Activated CD4-positive, alpha-beta memory T cell treated with anti-CD3 and anti-CD28 coated beads, Interleukin-2, amount 10 ng/mL, durations not matched to agents 7 days and 5 days (primary cell): ENCODE measurements around the gene TENM3. TPM values are rescaled to one million over a fixed set of nuclear protein-coding genes. Genes with fewer than 3 reads are reported as not detected.

Source experiments
- CTCF ChIA-PET: fragments of 350-600 bp; sonication (Branson Sonifier 250); formaldehyde crosslinking; loops from one replicate; lab custom pipeline; 2021; ENCODE audit warnings: antibody characterized with exemption, inconsistent platforms; lab: Charles Lee
- POLR2A ChIA-PET: fragments of 350-600 bp; sonication (Branson Sonifier 250); formaldehyde crosslinking; loops from one replicate; lab custom pipeline; 2021; ENCODE audit warnings: antibody characterized with exemption; lab: Charles Lee
- DNase-seq: peaks from one replicate; pipeline ENCODE4 v3.0.0-alpha.2; 2020
- H3K27ac Mint-ChIP-seq: one replicate; pipeline ENCODE4 v1.8.0; 2021; ENCODE audit warnings: mild to moderate bottlenecking, mixed read lengths
- H3K27me3 Mint-ChIP-seq: one replicate; pipeline ENCODE4 v1.8.0; 2021; ENCODE audit warnings: mixed read lengths
- H3K36me3 Mint-ChIP-seq: one replicate; pipeline ENCODE4 v1.8.0; 2021; ENCODE audit warnings: low read depth, mixed read lengths
- H3K4me1 Mint-ChIP-seq: one replicate; pipeline ENCODE4 v1.8.0; 2021; ENCODE audit warnings: mixed read lengths
- H3K4me3 Mint-ChIP-seq: one replicate; pipeline ENCODE4 v1.8.0; 2021; ENCODE audit warnings: mild to moderate bottlenecking, mixed read lengths
- H3K9me3 Mint-ChIP-seq: one replicate; pipeline ENCODE4 v1.8.0; 2021; ENCODE audit warnings: mixed read lengths
- total RNA-seq, 2 experiments: library from RNA; stranded (reverse); gene quantifications; one replicate each; pipeline ENCODE4 v1.2.3, GENCODE V29; 2021

The TENM3 gene
- total RNA-seq, 2 experiments from 2014 or later: not detected

DNA sequence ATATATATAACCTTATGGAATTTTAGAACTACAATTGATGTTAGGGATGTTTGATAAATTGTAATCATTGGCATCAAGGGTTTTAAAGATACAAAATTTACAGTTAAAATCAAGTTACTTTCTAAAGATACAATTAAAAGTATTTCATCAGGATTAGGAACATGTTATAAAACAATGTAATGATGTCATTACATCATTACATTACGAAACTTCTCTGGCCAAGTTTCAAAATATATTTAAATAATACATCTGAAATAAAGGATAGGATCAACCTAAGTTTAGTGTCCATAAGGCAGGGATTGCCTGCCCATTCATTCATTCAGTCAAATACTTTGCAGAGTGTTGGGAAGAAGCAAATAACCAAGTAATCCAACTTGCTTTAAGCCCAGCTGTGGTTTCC, 75.1 kb downstream of the TENM3 start:
- H3K4me3 Mint-ChIP-seq: no peak overlapping the region
- ChIA-PET CTCF (no interaction called here), POLR2A (no interaction called here)
- no peaks in the 10 kb centered on the region for H3K36me3 Mint-ChIP-seq
- H3K27me3 Mint-ChIP-seq: no peaks in the 10 kb centered on the region
- H3K9me3 Mint-ChIP-seq: peaks cover 24% of the 10 kb centered on the region
- no peaks in the 10 kb centered on the region for H3K4me1 Mint-ChIP-seq
- H3K27ac Mint-ChIP-seq: no peak overlapping the region
- no peak for DNase-seq

DNA sequence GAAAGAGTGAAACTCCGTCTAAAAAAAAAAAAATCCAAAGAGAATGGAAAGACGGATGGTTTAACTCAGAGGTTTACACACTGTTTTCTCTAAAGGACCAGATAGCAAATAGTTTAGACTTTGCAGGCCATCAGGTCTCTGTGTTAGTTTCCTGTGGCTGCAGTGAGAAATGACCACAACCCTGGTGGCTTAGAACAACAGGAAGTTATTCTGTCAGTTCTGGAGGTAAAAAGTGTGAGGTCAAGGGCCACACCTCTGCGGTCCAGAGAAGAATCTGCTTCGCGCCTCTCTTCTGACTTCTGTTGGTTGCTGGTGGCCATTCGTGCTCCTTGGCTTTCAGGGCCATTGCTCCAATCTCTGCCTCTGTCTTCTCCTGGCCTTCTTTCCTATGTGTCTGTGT, 76.9 kb downstream of the TENM3 start:
- no peaks in the 10 kb centered on the region for H3K4me1 Mint-ChIP-seq
- no peaks in the 10 kb centered on the region for H3K36me3 Mint-ChIP-seq
- H3K27me3 Mint-ChIP-seq: no peaks in the 10 kb centered on the region
- H3K4me3 Mint-ChIP-seq: no peak overlapping the region
- peaks cover 17% of the 10 kb centered on the region for H3K9me3 Mint-ChIP-seq
- ChIA-PET POLR2A (no interaction called here), CTCF (no interaction called here)
- H3K27ac Mint-ChIP-seq: no peak overlapping the region
- DNase-seq: no peak

DNA sequence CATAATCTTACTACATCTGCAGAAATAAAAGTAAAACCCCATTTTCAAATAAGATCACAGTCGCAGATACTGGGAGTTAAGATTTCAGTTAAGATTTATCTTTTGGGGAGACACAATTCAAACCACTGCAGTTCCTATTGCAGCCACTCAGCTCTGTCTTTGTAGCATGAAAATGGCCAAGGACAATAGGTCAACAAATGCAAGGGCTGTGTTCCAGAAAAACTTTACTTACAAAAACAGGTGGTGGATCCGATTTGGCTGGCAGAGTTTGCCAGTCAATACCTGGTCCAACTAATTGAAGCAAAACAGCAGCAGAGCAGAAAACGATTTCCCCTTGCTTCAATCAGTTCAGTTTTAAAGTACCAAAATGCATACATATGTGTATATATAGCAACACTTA, 77.4 kb downstream of the TENM3 start:
- H3K27ac Mint-ChIP-seq: no peak overlapping the region
- ChIA-PET CTCF (no interaction called here), POLR2A (no interaction called here)
- H3K4me3 Mint-ChIP-seq: no peak overlapping the region
- H3K9me3 Mint-ChIP-seq: peaks cover 14% of the 10 kb centered on the region
- H3K36me3 Mint-ChIP-seq: no peaks in the 10 kb centered on the region
- H3K27me3 Mint-ChIP-seq: no peaks in the 10 kb centered on the region
- no peak for DNase-seq
- no peaks in the 10 kb centered on the region for H3K4me1 Mint-ChIP-seq

DNA sequence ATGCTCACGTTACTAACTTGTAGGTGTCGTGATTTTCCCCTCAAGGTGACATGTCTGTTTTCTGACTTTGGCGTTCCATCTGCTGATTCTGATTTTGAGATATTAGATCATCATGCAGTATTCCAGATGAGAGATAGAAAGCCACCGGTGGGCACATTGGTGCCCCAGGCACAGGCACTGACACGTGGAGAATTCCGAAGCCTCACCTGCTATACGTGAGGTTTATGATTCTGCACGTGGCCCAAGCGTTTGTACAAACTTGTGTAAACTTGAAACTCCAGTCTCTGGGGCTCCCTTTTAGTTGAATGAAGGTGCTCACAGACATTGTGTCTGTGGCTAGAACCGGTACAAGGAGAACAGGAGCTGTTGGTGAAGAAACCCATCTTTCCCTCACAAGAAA, 81.1 kb downstream of the TENM3 start:
- H3K27ac Mint-ChIP-seq: no peak overlapping the region
- no peak for DNase-seq
- no peak overlapping the region for H3K4me3 Mint-ChIP-seq
- H3K9me3 Mint-ChIP-seq: peaks cover 8% of the 10 kb centered on the region
- ChIA-PET POLR2A (no interaction called here), CTCF (no interaction called here)
- no peaks in the 10 kb centered on the region for H3K36me3 Mint-ChIP-seq
- no peaks in the 10 kb centered on the region for H3K27me3 Mint-ChIP-seq
- no peaks in the 10 kb centered on the region for H3K4me1 Mint-ChIP-seq

DNA sequence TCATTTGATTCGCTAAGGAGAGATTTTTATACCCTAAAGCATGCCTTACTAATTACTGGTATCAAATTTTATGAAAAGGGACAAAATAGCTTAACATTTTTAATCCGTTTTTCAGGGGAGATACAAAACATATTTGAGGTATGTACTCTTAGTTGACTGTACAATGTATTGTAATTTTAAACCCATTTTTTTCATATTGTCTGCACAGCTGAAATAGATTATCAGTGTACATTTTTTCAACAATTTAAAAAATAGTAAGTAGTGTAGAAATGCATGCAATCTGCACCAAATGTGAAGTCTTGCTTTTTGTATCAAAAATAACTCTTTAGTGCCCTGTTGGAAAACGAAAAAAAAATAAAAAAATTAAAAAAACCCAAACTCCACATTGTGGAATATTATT, 82.2 kb downstream of the TENM3 start:
- ChIA-PET POLR2A (no interaction called here), CTCF (no interaction called here)
- H3K4me1 Mint-ChIP-seq: no peaks in the 10 kb centered on the region
- peaks cover 7% of the 10 kb centered on the region for H3K9me3 Mint-ChIP-seq
- no peaks in the 10 kb centered on the region for H3K27me3 Mint-ChIP-seq
- no peak for DNase-seq
- no peak overlapping the region for H3K27ac Mint-ChIP-seq
- no peaks in the 10 kb centered on the region for H3K36me3 Mint-ChIP-seq
- no peak overlapping the region for H3K4me3 Mint-ChIP-seq

DNA sequence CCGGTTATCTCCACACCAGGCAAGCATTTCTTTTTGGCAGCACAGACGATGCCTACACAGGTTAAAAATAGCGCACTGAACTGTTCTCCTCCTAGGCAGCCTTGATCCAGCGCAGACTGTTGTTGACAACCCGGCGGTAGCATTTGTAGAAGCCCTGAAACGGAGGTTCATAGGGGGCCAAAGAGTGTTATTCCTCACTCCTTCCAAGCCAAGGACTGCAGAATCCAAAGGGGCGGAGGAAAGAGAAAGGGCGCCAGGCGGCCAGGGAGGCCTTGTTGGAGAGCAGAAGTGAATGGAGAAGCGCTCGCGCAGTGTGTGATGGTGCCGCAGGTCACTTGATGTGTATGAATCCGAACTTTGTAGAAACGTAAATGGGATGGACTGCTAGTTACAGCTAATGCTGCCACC, 82.7 kb downstream of the TENM3 start:
- CTCF ChIA-PET: no interaction called here
- Mint-ChIP-seq H3K27me3 (no peaks in the 10 kb centered on the region), H3K4me3 (no peak overlapping the region)

DNA sequence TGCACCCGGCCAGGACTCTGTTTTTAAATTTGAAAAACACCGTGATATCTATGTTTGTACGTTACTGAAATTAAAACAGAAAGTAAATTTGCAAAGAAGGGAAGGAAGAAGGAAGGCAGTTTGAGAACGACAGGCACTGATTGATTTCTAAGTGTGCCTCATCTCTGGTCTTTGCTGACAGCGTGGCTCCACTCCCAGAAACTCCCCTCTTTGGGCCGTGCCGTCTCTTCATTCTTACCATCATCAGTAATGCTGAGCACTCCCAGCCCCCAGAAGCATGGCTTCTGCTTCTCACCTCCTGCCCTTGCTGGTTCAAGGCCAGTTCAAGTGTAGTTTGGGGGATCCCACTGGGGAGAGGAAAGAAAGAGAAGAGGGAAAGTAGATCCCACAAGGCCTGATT, 85.3 kb downstream of the TENM3 start:
- ChIA-PET POLR2A (no interaction called here), CTCF (no interaction called here)
- H3K27me3 Mint-ChIP-seq: no peaks in the 10 kb centered on the region
- H3K27ac Mint-ChIP-seq: no peak overlapping the region
- DNase-seq: no peak
- no peaks in the 10 kb centered on the region for H3K4me1 Mint-ChIP-seq
- no peaks in the 10 kb centered on the region for H3K9me3 Mint-ChIP-seq
- no peaks in the 10 kb centered on the region for H3K36me3 Mint-ChIP-seq
- H3K4me3 Mint-ChIP-seq: no peak overlapping the region

More for the DNA sequence above, 82.7 kb downstream of the TENM3 start:
- POLR2A ChIA-PET: no interaction called here
- H3K27ac Mint-ChIP-seq: no peak overlapping the region
- H3K36me3 Mint-ChIP-seq: no peaks in the 10 kb centered on the region
- DNase-seq: no peak
- no peaks in the 10 kb centered on the region for H3K4me1 Mint-ChIP-seq
- H3K9me3 Mint-ChIP-seq: peaks cover 4% of the 10 kb centered on the region

DNA sequence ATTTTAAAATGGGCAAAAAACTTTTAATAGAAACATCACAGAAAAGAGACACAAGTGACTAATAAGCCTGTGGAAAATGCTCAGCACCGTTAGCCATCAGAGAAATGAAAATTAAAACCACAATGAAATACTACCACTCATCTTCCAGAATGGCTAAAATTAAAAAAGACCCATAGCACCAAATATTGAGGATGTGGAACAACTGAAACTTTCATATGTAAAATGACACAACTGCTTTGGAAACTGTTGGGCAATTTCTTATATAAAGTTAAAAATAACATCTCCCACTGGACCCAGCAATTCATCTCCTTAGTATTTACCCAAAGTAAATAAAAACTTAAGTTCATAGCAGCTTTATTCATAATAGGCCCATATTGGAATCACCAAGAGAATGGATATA, 94.2 kb downstream of the TENM3 start:
- ChIA-PET POLR2A (no interaction called here), CTCF (no interaction called here)
- no peaks in the 10 kb centered on the region for H3K4me1 Mint-ChIP-seq
- H3K4me3 Mint-ChIP-seq: no peak overlapping the region
- no peaks in the 10 kb centered on the region for H3K27me3 Mint-ChIP-seq
- no peaks in the 10 kb centered on the region for H3K9me3 Mint-ChIP-seq
- no peak for DNase-seq
- no peak overlapping the region for H3K27ac Mint-ChIP-seq
- H3K36me3 Mint-ChIP-seq: no peaks in the 10 kb centered on the region

DNA sequence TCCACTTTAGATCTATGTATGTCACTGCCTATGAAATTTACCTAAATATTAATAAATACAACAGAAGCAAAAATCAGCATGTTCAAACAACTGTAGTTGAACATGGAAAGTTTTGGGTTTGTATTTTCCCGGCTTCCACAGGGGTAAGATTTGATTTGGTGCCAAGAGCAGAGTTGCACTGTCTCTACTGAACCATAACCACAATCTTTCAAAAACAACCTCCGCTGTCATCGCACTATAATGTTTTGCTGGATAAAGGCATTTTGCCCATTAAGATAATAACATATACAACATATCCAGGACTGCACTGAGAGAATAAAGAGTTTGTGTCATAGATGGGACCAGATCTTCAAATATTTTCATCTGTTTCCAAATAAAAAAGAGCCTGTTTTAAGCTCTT, 94.9 kb downstream of the TENM3 start:
- Mint-ChIP-seq H3K27me3 (no peaks in the 10 kb centered on the region), H3K4me3 (no peak overlapping the region), H3K27ac (no peak overlapping the region), H3K4me1 (no peaks in the 10 kb centered on the region), H3K9me3 (no peaks in the 10 kb centered on the region), H3K36me3 (no peaks in the 10 kb centered on the region)
- no peak for DNase-seq
- CTCF ChIA-PET: no interaction called here
- POLR2A ChIA-PET: no interaction called here

DNA sequence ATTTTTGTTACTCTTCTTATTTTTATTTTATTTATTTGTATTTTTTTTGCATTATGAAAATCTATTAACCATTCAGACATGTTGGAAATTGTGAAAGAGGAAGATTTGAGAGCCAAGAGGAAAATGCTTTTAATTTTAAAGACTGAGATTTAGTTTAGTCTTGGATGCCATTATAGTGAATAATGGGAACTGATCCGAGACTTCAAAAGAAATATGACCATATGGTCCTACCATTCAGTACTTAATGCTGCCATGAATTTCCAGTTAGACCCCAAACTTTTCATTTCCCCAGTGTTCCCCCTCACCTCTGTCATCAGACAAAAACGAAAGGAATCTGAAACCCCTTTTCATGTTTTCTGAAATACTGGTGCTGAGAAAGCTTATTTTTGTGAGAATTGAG, 95.5 kb downstream of the TENM3 start:
- no peak overlapping the region for H3K27ac Mint-ChIP-seq
- H3K4me3 Mint-ChIP-seq: no peak overlapping the region
- no peaks in the 10 kb centered on the region for H3K27me3 Mint-ChIP-seq
- no peak for DNase-seq
- no peaks in the 10 kb centered on the region for H3K36me3 Mint-ChIP-seq
- ChIA-PET POLR2A (no interaction called here), CTCF (no interaction called here)
- H3K9me3 Mint-ChIP-seq: no peaks in the 10 kb centered on the region
- no peaks in the 10 kb centered on the region for H3K4me1 Mint-ChIP-seq

DNA sequence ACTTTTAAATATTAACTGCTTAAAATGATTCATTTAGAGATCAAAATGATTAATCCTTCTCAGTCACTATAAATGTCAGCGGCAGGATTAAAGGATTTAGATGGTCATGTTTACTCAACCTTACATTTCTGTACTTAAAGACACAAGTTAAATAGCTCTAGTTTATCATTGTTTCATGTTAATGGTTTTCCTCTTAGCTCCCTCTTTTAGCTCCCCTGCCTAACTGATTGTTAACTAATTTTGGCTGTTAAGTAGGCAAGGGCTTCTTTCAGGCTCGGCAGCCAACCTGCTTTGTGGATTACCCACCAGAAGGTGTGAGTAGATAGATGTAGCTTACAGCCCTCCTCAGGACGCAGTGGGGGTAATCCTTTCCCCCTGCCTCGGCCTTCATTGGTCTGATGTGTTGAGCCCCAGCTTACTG, 96.0 kb downstream of the TENM3 start:
- ChIA-PET CTCF (no interaction called here), POLR2A (no interaction called here)
- Mint-ChIP-seq H3K9me3 (no peaks in the 10 kb centered on the region), H3K4me3 (no peak overlapping the region), H3K4me1 (no peaks in the 10 kb centered on the region), H3K27ac (no peak overlapping the region), H3K27me3 (no peaks in the 10 kb centered on the region), H3K36me3 (no peaks in the 10 kb centered on the region)
- DNase-seq: no peak

DNA sequence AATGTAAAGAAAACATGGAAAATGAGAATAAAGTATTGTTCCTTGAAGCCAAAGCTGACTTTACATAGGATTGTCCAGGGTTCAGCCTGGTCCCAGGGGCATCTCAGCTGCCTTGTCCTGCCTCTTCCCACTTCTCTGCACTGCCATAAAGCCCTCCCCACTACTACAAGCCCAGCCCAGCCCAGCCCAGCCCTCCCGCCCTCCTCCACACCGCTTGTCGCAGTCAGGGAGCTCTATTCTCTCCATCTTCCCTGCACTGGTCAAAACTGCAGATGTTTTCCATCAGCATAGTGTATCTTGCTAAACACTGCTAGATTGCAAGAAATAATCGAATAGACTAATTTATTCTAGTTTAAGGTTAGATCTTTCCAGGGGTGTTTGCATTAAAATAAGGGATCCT, 100.3 kb downstream of the TENM3 start:
- Mint-ChIP-seq H3K4me1 (no peaks in the 10 kb centered on the region), H3K27me3 (no peaks in the 10 kb centered on the region), H3K9me3 (no peaks in the 10 kb centered on the region), H3K4me3 (no peak overlapping the region), H3K36me3 (no peaks in the 10 kb centered on the region), H3K27ac (no peak overlapping the region)
- CTCF ChIA-PET: no interaction called here
- POLR2A ChIA-PET: no interaction called here
- no peak for DNase-seq

DNA sequence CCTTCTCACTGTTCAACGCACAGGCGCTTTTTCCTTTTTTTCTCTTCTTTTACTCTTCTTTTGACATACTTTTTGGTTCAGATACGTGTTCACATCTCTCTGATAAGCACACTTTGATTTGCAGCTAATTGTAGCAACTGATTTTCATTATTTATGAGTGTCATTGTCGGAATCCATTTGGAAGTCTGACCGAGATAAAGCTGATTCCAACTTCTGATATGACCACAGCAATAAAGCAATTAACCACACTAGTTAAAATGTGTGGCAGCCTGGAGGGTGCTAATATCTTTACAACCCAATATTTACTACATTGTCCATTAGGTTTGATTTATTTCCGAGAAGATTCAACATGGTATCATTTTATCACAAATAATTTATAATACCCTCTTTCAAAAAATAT, 101.8 kb downstream of the TENM3 start:
- Mint-ChIP-seq H3K9me3 (no peaks in the 10 kb centered on the region), H3K4me3 (no peak overlapping the region), H3K36me3 (no peaks in the 10 kb centered on the region), H3K4me1 (no peaks in the 10 kb centered on the region), H3K27me3 (no peaks in the 10 kb centered on the region), H3K27ac (no peak overlapping the region)
- DNase-seq: no peak
- ChIA-PET POLR2A (no interaction called here), CTCF (no interaction called here)

DNA sequence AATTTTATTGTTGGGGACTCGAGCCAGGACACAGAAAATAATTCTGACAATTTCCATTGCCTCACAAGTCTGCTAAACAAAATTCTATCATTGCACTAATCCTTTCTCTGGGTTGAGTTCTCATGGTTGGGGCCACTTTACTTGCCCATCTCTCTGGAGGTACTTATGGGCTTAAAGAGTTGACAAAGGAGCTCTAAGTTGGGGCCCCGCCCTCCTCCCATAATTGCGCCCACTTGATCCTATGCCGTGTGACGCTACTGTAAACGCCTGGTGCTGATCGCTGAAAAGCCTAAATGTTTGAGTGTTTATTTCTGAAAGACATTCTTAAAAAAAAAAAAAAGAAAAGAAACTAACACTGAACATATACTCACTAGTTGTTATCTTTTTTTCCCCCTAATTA, 103.0 kb downstream of the TENM3 start:
- ChIA-PET CTCF (no interaction called here), POLR2A (no interaction called here)
- Mint-ChIP-seq H3K27ac (no peak overlapping the region), H3K27me3 (no peaks in the 10 kb centered on the region), H3K4me1 (no peaks in the 10 kb centered on the region), H3K36me3 (no peaks in the 10 kb centered on the region), H3K4me3 (no peak overlapping the region), H3K9me3 (no peaks in the 10 kb centered on the region)
- DNase-seq: no peak
